Measurements from ENCODE around the gene PFKFB4. TPM values are rescaled to one million over a fixed set of nuclear protein-coding genes. Genes with fewer than 3 reads are reported as not detected.

The PFKFB4 gene
- total and polyA plus RNA-seq, 2 of the 8 experiments (the other 6 are each of a cell fraction or from before 2014, with no cell fraction given): 10.7 to 20.1 TPM

GRCh38 chr3:48555949-48556795, 431 bp downstream of the PFKFB4 start:
- H4K91ac ChIP-seq (replicated peaks; ENCODE audit: insufficient read length, low read length): peak overlapping the region; percentile 25
- peaks cover 0 to 27% of the 10 kb centered on the region in 2 experiments; a peak in 1 of 4 replicates for H3K79me2 ChIP-seq (ENCODE audit: control insufficient read depth in 1 of 2, insufficient read depth in 2 of 2, low read length in 2 of 2)
- H3K9me3 ChIP-seq (ENCODE audit: insufficient read depth in 2 of 2, low read depth in 1 of 2, low read length in 1 of 2): no peaks in the 10 kb centered on the region
- H4K20me1 ChIP-seq (replicated peaks in 1 of 2; ENCODE audit: control insufficient read depth in 1 of 2, insufficient read depth in 2 of 2, low read length in 2 of 2): peaks cover 0 to 3% of the 10 kb centered on the region in 2 experiments
- H2AFZ ChIP-seq (ENCODE audit: low read length): no peak overlapping the region
- H3K27me3 ChIP-seq (replicated peaks in 1 of 4; ENCODE audit: control insufficient read depth in 3 of 4, extremely low read depth in 1 of 4, insufficient read depth in 3 of 4, low read length in 3 of 4): no peaks in the 10 kb centered on the region
- ChIA-PET POLR2A (ENCODE audit: partially characterized antibody) (interaction anchor here (0.8 to 6.0 kb wide), 17 partner anchors 11 to 326 kb away, joined by 3 to 34 read pairs (median 3); partner anchors contain the start of genes ATRIP, CCDC51, CELSR3 and COL7A1), CTCF (ENCODE audit: partially characterized antibody) (interaction anchor here (0.5 to 6.7 kb wide), 12 partner anchors 11 to 934 kb away, joined by 3 to 52 read pairs (median 4); partner anchors contain the start of genes CCDC51, SLC26A6 and TMA7)
- H3K27ac ChIP-seq (ENCODE audit: low read depth, low read length): no peak overlapping the region
- no peak overlapping the region for H2BK15ac ChIP-seq (ENCODE audit: low read length)
- peak overlapping the region; percentile 75 for H3K18ac ChIP-seq (ENCODE audit: extremely low read depth, low read length)
- peak overlapping the region; percentile 78 to 84 for H3K4me2 ChIP-seq (ENCODE audit: insufficient read depth in 1 of 2, low read depth in 2 of 2, low read length in 2 of 2)
- H3K14ac ChIP-seq (ENCODE audit: insufficient read length): no peak overlapping the region
- no peak overlapping the region; the same call in 1 of the 2 replicates for H4K8ac ChIP-seq (ENCODE audit: extremely low read depth, insufficient read depth, low read length)
- no peak for DNase-seq (ENCODE audit: low read depth in 1 of 2, low spot score in 2 of 2)
- H3K4ac ChIP-seq (replicated peaks; ENCODE audit: insufficient read length, low read depth, low read length): no peak overlapping the region
- H4K5ac ChIP-seq (ENCODE audit: insufficient read length, low read depth, low read length): peak overlapping the region; percentile 80
- no peak overlapping the region for H2BK120ac ChIP-seq (replicated peaks; ENCODE audit: low read depth, low read length)
- no peaks in the 10 kb centered on the region for H3K36me3 ChIP-seq (ENCODE audit: control insufficient read depth in 2 of 4, insufficient read depth in 4 of 4, low read length in 3 of 4)
- peak overlapping the region; percentile 67 to 90 (median 73) for H3K4me3 ChIP-seq (ENCODE audit: extremely low read depth in 1 of 4, insufficient read depth in 2 of 4, low read depth in 3 of 4, low read length in 4 of 4)
- no peak overlapping the region for H2BK20ac ChIP-seq (ENCODE audit: low read length)
- no peak for FAIRE-seq
- peaks cover 4 to 30% (median 17%) of the 10 kb centered on the region in 4 experiments for H3K4me1 ChIP-seq (replicated peaks in 1 of 4; ENCODE audit: control insufficient read depth in 3 of 4, insufficient read depth in 4 of 4, low read length in 3 of 4)
- no peak overlapping the region for H3K56ac ChIP-seq (replicated peaks; ENCODE audit: insufficient read length, low read depth, low read length)
- peaks cover 2% of the 10 kb centered on the region; the same call in 1 of the 2 replicates for H3K23me2 ChIP-seq (ENCODE audit: low read depth, low read length)
- 24% methylated on average over 15 of the region's 29 CpGs; no CpG with 5 or more reads in 1 of the 2 experiments for WGBS, 2 experiments (ENCODE audit: extremely low coverage in 1 of 2, insufficient coverage in 1 of 2, insufficient read length in 1 of 2, insufficient replicate concordance in 2 of 2, low coverage in 1 of 2, low lambda C conversion rate in 2 of 2, missing lambda C conversion rate in 1 of 2)
- H2AK5ac ChIP-seq (ENCODE audit: low read depth, low read length): no peak overlapping the region
- H3K79me1 ChIP-seq (ENCODE audit: low read depth, low read length): peaks cover 11% of the 10 kb centered on the region
- H3K9ac ChIP-seq (replicated peaks in 1 of 4; ENCODE audit: extremely low read depth in 1 of 4, low read depth in 3 of 4, low read length in 3 of 4): peak overlapping the region; percentile 10 to 84 (median 44); a peak in 5 of 7 replicates
- H2BK5ac ChIP-seq (ENCODE audit: low read depth, low read length): peak overlapping the region; percentile 75; the same call in 1 of the 2 replicates
- H2BK12ac ChIP-seq (ENCODE audit: low read depth, low read length): no peak overlapping the region
- H3K23ac ChIP-seq (ENCODE audit: insufficient read length): no peak overlapping the region
- peak in 1 of 2 experiments; percentile 45; a peak in 1 of 3 replicates for TF ChIP-seq POLR2A (IDR thresholded peaks at IDR 0.05; ENCODE audit: control extremely low read depth in 1 of 2, low read depth in 2 of 2, low read length in 2 of 2)
- peak; percentile 61; the same call in 1 of the 2 replicates for TF ChIP-seq TAF1 (IDR thresholded peaks at IDR 0.05; ENCODE audit: low read depth, low read length)
- no peak for TF ChIP-seq POU5F1 (IDR thresholded peaks at IDR 0.05; ENCODE audit: low read depth, low read length)
- peak; percentile 14 for TF ChIP-seq PHF8 (conservative IDR thresholded peaks at IDR 0.05; ENCODE audit: low read depth, low read length)
- TF ChIP-seq KDM1A (IDR thresholded peaks at IDR 0.05; ENCODE audit: borderline replicate concordance, low read length): peak; percentile 92
- TF ChIP-seq GABPA (IDR thresholded peaks at IDR 0.05; ENCODE audit: borderline replicate concordance, insufficient read depth, low read length): no peak
- TF ChIP-seq SAP30 (IDR thresholded peaks at IDR 0.05; ENCODE audit: insufficient read depth, insufficient replicate concordance, low read length): peak; percentile 72
- TF ChIP-seq SP1 (IDR thresholded peaks at IDR 0.05; ENCODE audit: low read depth, low read length): no peak
- TF ChIP-seq SIN3A (conservative IDR thresholded peaks at IDR 0.05 in 1 of 2, IDR thresholded peaks at IDR 0.05 in 1 of 2; ENCODE audit: low read depth in 1 of 2, low read length in 2 of 2): peak; percentile 42 to 48; a peak in 2 of 4 replicates
- TF ChIP-seq, protein P1, sequence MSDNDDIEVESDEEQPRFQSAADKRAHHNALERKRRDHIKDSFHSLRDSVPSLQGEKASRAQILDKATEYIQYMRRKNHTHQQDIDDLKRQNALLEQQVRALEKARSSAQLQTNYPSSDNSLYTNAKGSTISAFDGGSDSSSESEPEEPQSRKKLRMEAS (IDR thresholded peaks at IDR 0.05): no peak

Data from H1 (cell line).